Activated CD4-positive, alpha-beta T cell treated with anti-CD3 and anti-CD28 coated beads for 36 hours (primary cell): Measurements from ENCODE around the gene TMEM266. TPM values are rescaled to one million over a fixed set of nuclear protein-coding genes. Genes with fewer than 3 reads are reported as not detected.

Experiments used
- ATAC-seq: fragments of 200-7000 bp; cut with Tn5 transposase; one replicate; pipeline ENCODE4 v1.10.0; 2021; ENCODE audit warnings: mild to moderate bottlenecking, moderate library complexity
- CTCF ChIA-PET: fragments of 350-600 bp; sonication (Branson Sonifier 250); formaldehyde crosslinking; loops from one replicate; lab custom pipeline; 2021; ENCODE audit warnings: antibody characterized with exemption; lab: Charles Lee
- POLR2A ChIA-PET: fragments of 350-600 bp; sonication (Branson Sonifier 250); formaldehyde crosslinking; loops from one replicate; lab custom pipeline; 2021; ENCODE audit warnings: antibody characterized with exemption, inconsistent platforms; lab: Charles Lee
- DNase-seq: peaks from one replicate; pipeline ENCODE4 v3.0.0-alpha.2; 2020
- H3K27ac Mint-ChIP-seq: one replicate; pipeline ENCODE4 v1.8.0; 2021; ENCODE audit warnings: mixed read lengths
- H3K27me3 Mint-ChIP-seq: one replicate; pipeline ENCODE4 v1.8.0; 2021; ENCODE audit warnings: mixed read lengths
- H3K36me3 Mint-ChIP-seq: one replicate; pipeline ENCODE4 v1.8.0; 2021; ENCODE audit warnings: low read depth, mixed read lengths
- H3K4me1 Mint-ChIP-seq: one replicate; pipeline ENCODE4 v1.8.0; 2021; ENCODE audit warnings: mixed read lengths
- H3K4me3 Mint-ChIP-seq: one replicate; pipeline ENCODE4 v1.8.0; 2021; ENCODE audit warnings: mild to moderate bottlenecking, moderate library complexity, mixed read lengths
- H3K9me3 Mint-ChIP-seq: one replicate; pipeline ENCODE4 v1.8.0; 2021; ENCODE audit warnings: low read depth, mixed read lengths
- intact Hi-C, 2 experiments: fragments of 100-400 bp; cut with DNase I in 1 of 2; cut with micrococcal nuclease in 1 of 2; formaldehyde crosslinking; loops; one replicate each; pipeline versions ENCODE4 v1.14.2 to v1.15.1; 2022 to 2024; cut with DNase I, micrococcal nuclease
- total RNA-seq, 2 experiments: library from RNA; stranded (reverse); gene quantifications; one replicate each; pipeline ENCODE4 v1.2.3, GENCODE V29; 2021

Gene TMEM266
- total RNA-seq, 2 experiments from 2014 or later: not detected

- intact Hi-C loops: loop anchor here (1.0 to 5.0 kb wide), 3 partner anchors 30 to 94 kb away; partner anchors contain the start of gene TMEM266 (in 1 of the 2)
- Mint-ChIP-seq H3K27ac (no peak overlapping the region), H3K36me3 (no peaks in the 10 kb centered on the region), H3K27me3 (peaks cover 5% of the 10 kb centered on the region), H3K9me3 (no peaks in the 10 kb centered on the region), H3K4me3 (no peak overlapping the region), H3K4me1 (peaks cover 22% of the 10 kb centered on the region)
- DNase-seq (no peak), ATAC-seq (no peak)
- ChIA-PET POLR2A (no interaction called here), CTCF (interaction anchor here (0.6 to 5.5 kb wide), 8 partner anchors 12 to 95 kb away, joined by 3 to 63 read pairs (median 4); partner anchors contain the start of gene TMEM266)
Measured at GRCh38 chr15:76151599-76151974, 91.8 kb downstream of the TMEM266 start.

GRCh38 chr15:76152197-76152596 is 92.4 kb downstream of the TMEM266 start:
- no peaks in the 10 kb centered on the region for H3K27me3 Mint-ChIP-seq
- POLR2A ChIA-PET: no interaction called here
- intact Hi-C loops: loop anchor here in 1 of 2 experiments (5.0 kb wide), 1 partner anchor 95 kb away; the partner anchor contains the start of gene TMEM266
- H3K9me3 Mint-ChIP-seq: no peaks in the 10 kb centered on the region
- no peaks in the 10 kb centered on the region for H3K36me3 Mint-ChIP-seq
- H3K4me1 Mint-ChIP-seq: peaks cover 22% of the 10 kb centered on the region
- no peak for DNase-seq
- H3K4me3 Mint-ChIP-seq: no peak overlapping the region
- CTCF ChIA-PET: interaction anchor here (0.6 to 1.4 kb wide), 6 partner anchors 13 to 763 kb away, joined by 3 to 14 read pairs (median 3); no protein-coding TSS in a partner anchor
- H3K27ac Mint-ChIP-seq: no peak overlapping the region
- no peak for ATAC-seq

- ATAC-seq (no peak), DNase-seq (no peak)
- intact Hi-C loops: loop anchor here in 1 of 2 experiments (5.0 kb wide), 1 partner anchor 96 kb away; the partner anchor contains the start of gene TMEM266
- Mint-ChIP-seq H3K27me3 (no peaks in the 10 kb centered on the region), H3K27ac (no peak overlapping the region), H3K4me3 (no peak overlapping the region), H3K36me3 (no peaks in the 10 kb centered on the region), H3K9me3 (no peaks in the 10 kb centered on the region), H3K4me1 (peaks cover 22% of the 10 kb centered on the region)
- POLR2A ChIA-PET: interaction anchor here (1.0 kb wide), 1 partner anchor 54 kb away, joined by 4 read pairs; no protein-coding TSS in a partner anchor
- CTCF ChIA-PET: interaction anchor here (0.5 to 1.4 kb wide), 3 partner anchors 14 to 170 kb away, joined by 3 to 14 read pairs (median 3); no protein-coding TSS in a partner anchor
Measured at GRCh38 chr15:76153241-76154197, 93.7 kb downstream of the TMEM266 start.

- H3K9me3 Mint-ChIP-seq: no peaks in the 10 kb centered on the region
- ChIA-PET POLR2A (interaction anchor here (0.6 kb wide), 1 partner anchor 20 kb away, joined by 6 read pairs; no protein-coding TSS in a partner anchor), CTCF (interaction anchor here (1.0 to 1.6 kb wide), 3 partner anchors 16 to 97 kb away, joined by 4 to 5 read pairs (median 4); no protein-coding TSS in a partner anchor)
- DNase-seq (no peak), ATAC-seq (no peak)
- H3K4me3 Mint-ChIP-seq: no peak overlapping the region
- peaks cover 15% of the 10 kb centered on the region for H3K4me1 Mint-ChIP-seq
- no peak overlapping the region for H3K27ac Mint-ChIP-seq
- no peaks in the 10 kb centered on the region for H3K36me3 Mint-ChIP-seq
- H3K27me3 Mint-ChIP-seq: peaks cover 4% of the 10 kb centered on the region
- intact Hi-C loops: no loop called here
Measured at GRCh38 chr15:76155731-76156130, 95.9 kb downstream of the TMEM266 start.

- Mint-ChIP-seq H3K4me3 (no peak overlapping the region), H3K4me1 (peaks cover 9% of the 10 kb centered on the region), H3K36me3 (no peaks in the 10 kb centered on the region), H3K27me3 (peaks cover 4% of the 10 kb centered on the region), H3K27ac (no peak overlapping the region), H3K9me3 (no peaks in the 10 kb centered on the region)
- ChIA-PET CTCF (interaction anchor here (0.6 kb wide), 1 partner anchor 11 kb away, joined by 6 read pairs; no protein-coding TSS in a partner anchor), POLR2A (no interaction called here)
- intact Hi-C loops: no loop called here
- DNase-seq (no peak), ATAC-seq (no peak)
Measured at GRCh38 chr15:76158226-76158625, 98.4 kb downstream of the TMEM266 start.

- intact Hi-C loops: no loop called here
- Mint-ChIP-seq H3K4me1 (peaks cover 9% of the 10 kb centered on the region), H3K27ac (no peak overlapping the region), H3K27me3 (peaks cover 4% of the 10 kb centered on the region), H3K4me3 (no peak overlapping the region), H3K9me3 (no peaks in the 10 kb centered on the region), H3K36me3 (no peaks in the 10 kb centered on the region)
- ATAC-seq (no peak), DNase-seq (no peak)
- POLR2A ChIA-PET: no interaction called here
- CTCF ChIA-PET: interaction anchor here (0.6 kb wide), 1 partner anchor 11 kb away, joined by 6 read pairs; no protein-coding TSS in a partner anchor
Measured at GRCh38 chr15:76158815-76159214, 99.0 kb downstream of the TMEM266 start.

- H3K4me3 Mint-ChIP-seq: no peak overlapping the region
- H3K27ac Mint-ChIP-seq: no peak overlapping the region
- no peaks in the 10 kb centered on the region for H3K36me3 Mint-ChIP-seq
- ATAC-seq: no peak
- intact Hi-C loops: no loop called here
- POLR2A ChIA-PET: no interaction called here
- H3K27me3 Mint-ChIP-seq: peaks cover 4% of the 10 kb centered on the region
- peaks cover 9% of the 10 kb centered on the region for H3K4me1 Mint-ChIP-seq
- H3K9me3 Mint-ChIP-seq: no peaks in the 10 kb centered on the region
- CTCF ChIA-PET: no interaction called here
- no peak for DNase-seq
Measured at GRCh38 chr15:76159282-76159681, 99.5 kb downstream of the TMEM266 start.

GRCh38 chr15:76160426-76161152 is 100.8 kb downstream of the TMEM266 start:
- no peaks in the 10 kb centered on the region for H3K9me3 Mint-ChIP-seq
- H3K27ac Mint-ChIP-seq: no peak overlapping the region

GRCh38 chr15:76161153-76162035 is 101.6 kb downstream of the TMEM266 start:
- Mint-ChIP-seq H3K9me3 (no peaks in the 10 kb centered on the region), H3K4me3 (no peak overlapping the region), H3K27ac (no peak overlapping the region), H3K36me3 (no peaks in the 10 kb centered on the region), H3K27me3 (peaks cover 4% of the 10 kb centered on the region), H3K4me1 (no peaks in the 10 kb centered on the region)
- DNase-seq (no peak), ATAC-seq (no peak)
- ChIA-PET CTCF (no interaction called here), POLR2A (no interaction called here)
- intact Hi-C loops: no loop called here

More at GRCh38 chr15:76160426-76161152, 100.8 kb downstream of the TMEM266 start:
- DNase-seq (no peak), ATAC-seq (no peak)
- POLR2A ChIA-PET: no interaction called here
- intact Hi-C loops: no loop called here
- peaks cover 4% of the 10 kb centered on the region for H3K27me3 Mint-ChIP-seq
- CTCF ChIA-PET: no interaction called here
- H3K36me3 Mint-ChIP-seq: no peaks in the 10 kb centered on the region
- no peak overlapping the region for H3K4me3 Mint-ChIP-seq
- peaks cover 4% of the 10 kb centered on the region for H3K4me1 Mint-ChIP-seq

GRCh38 chr15:76162036-76162398 is 102.2 kb downstream of the TMEM266 start:
- Mint-ChIP-seq H3K27me3 (peaks cover 4% of the 10 kb centered on the region), H3K36me3 (no peaks in the 10 kb centered on the region), H3K4me1 (no peaks in the 10 kb centered on the region), H3K9me3 (no peaks in the 10 kb centered on the region), H3K4me3 (no peak overlapping the region), H3K27ac (no peak overlapping the region)
- DNase-seq (no peak), ATAC-seq (no peak)
- ChIA-PET POLR2A (no interaction called here), CTCF (interaction anchor here (0.7 to 0.8 kb wide), 2 partner anchors 28 to 664 kb away, joined by 3 to 4 read pairs; no protein-coding TSS in a partner anchor)
- intact Hi-C loops: no loop called here
